NT2/D1 (cell line): Measurements from ENCODE around the gene CACNA1E.

Experiments
- SUZ12 ChIP-seq: IDR thresholded peaks from 2 replicates; pipeline ENCODE4 v1.6.1; 2011; ENCODE audit not compliant: insufficient read length, insufficient read depth; ENCODE audit errors: extremely low read depth
- YY1 ChIP-seq: IDR thresholded peaks from 2 replicates; pipeline ENCODE4 v1.6.1; 2011; ENCODE audit not compliant: insufficient read length, insufficient read depth

- TF ChIP-seq YY1 (no peak), SUZ12 (no peak)
These were observed 247.3 kb downstream of the CACNA1E start for GRCh38 chr1:181730606-181731005.
